AG04450 (cell line): ENCODE data around the gene MATCAP1. TPM values are rescaled to one million over a fixed set of nuclear protein-coding genes. Genes with fewer than 3 reads are reported as not detected.

ENCODE experiments used
- CTCF ChIA-PET: fragments of 300-600, 350-600 bp; formaldehyde crosslinking; extraction: SDS; loops from one replicate; lab custom pipeline; 2022; ENCODE audit warnings: antibody characterized with exemption, inconsistent platforms; lab: Charles Lee
- POLR2A ChIA-PET: fragments of 350-600 bp; formaldehyde crosslinking; extraction: SDS; loops from one replicate; lab custom pipeline; 2021; ENCODE audit warnings: antibody characterized with exemption, inconsistent platforms; lab: Yijun Ruan, JAX
- DNase-seq: peaks from one replicate; pipeline ENCODE4 v3.0.0-alpha.2; 2011; ENCODE audit warnings: low read depth, low spot score
- H3K27ac ChIP-seq: one replicate; pipeline ENCODE4 v1.5.1; 2012; ENCODE audit warnings: low read depth, low read length, control low read depth
- H3K27me3 ChIP-seq: one replicate; pipeline ENCODE4 v1.6.0; 2012; ENCODE audit warnings: low read length; ENCODE audit not compliant: control insufficient read depth, insufficient read depth
- H3K4me3 ChIP-seq: 2 replicates; pipeline ENCODE4 v1.5.1; 2011; ENCODE audit warnings: mild to moderate bottlenecking, low read depth, low read length, control low read depth
- H3K9me3 ChIP-seq: 2 replicates; pipeline ENCODE4 v1.5.1; 2012; ENCODE audit warnings: low read length; ENCODE audit not compliant: control insufficient read depth, insufficient read depth
- CTCF ChIP-seq: IDR thresholded peaks from 2 replicates; pipeline ENCODE4 v1.5.1; 2011; ENCODE audit warnings: low read depth, low read length, control low read depth, inconsistent platforms
- polyA plus RNA-seq: library from polyadenylated mRNA; depleted of rRNA; stranded (reverse); fragments of >200 nt; gene quantifications from 2 replicates; pipeline ENCODE4 v1.2.3, GENCODE V29; 2011

Gene MATCAP1
- polyA plus RNA-seq, 1 experiment: 13.9 TPM

DNA sequence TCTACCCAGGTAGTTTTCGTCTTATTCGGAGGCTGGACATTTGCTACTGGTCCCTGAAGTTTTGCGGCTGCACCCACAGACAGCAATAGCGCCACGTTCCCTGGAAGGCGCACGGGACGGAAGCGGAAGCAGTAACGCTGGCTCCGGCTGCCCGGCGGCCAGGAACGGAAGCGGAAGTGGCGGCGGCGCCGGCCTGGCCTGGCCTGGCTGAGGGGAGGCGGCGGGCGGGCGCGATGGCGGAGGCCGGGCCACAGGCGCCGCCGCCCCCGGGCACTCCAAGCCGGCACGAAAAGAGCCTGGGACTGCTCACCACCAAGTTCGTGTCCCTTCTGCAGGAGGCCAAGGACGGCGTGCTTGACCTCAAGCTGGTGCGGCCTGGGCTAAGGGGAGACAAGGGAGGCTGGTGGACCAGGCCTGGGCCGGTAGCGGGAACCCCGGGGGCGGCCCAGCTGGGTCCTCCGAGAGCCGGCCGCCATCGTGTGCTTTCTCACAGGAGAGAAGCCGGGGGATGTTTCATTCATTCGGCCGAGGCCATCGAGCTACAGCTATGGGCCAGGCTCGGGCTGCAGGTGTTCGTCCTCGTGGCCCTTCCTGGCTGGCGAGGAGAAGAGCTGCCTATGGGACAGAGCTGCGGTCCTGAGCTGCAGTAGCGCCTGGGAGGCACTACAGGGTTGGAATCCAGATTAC lies 8.4 kb upstream of the MATCAP1 start, which contains the start of gene E2F4:
E2F4 (plus strand) TSS at position 161 of the 687 bp plus-strand sequence; CDS start at position 234, 73 bp downstream.
- no peak for TF ChIP-seq CTCF
- Histone ChIP-seq H3K4me3 (peak within 1 kb of the TSS; percentile 98), H3K27me3 (no peaks in the 10 kb centered on the region), H3K27ac (peak within 1 kb of the TSS; percentile 39), H3K9me3 (no peaks in the 10 kb centered on the region; the same call in 1 of the 2 replicates)
- DNase-seq: peak; percentile 76
- ChIA-PET POLR2A (no interaction called here), CTCF (no interaction called here)

- H3K4me3 ChIP-seq: peak overlapping the region; percentile 55
- no peak for TF ChIP-seq CTCF
- H3K27ac ChIP-seq: peak overlapping the region; percentile 21
- ChIA-PET CTCF (no interaction called here), POLR2A (no interaction called here)
- no peak for DNase-seq
- no peaks in the 10 kb centered on the region; the same call in 1 of the 2 replicates for H3K9me3 ChIP-seq
- H3K27me3 ChIP-seq: no peaks in the 10 kb centered on the region
These were observed 7.7 kb upstream of the MATCAP1 start for GRCh38 chr16:67191411-67191994.

DNA sequence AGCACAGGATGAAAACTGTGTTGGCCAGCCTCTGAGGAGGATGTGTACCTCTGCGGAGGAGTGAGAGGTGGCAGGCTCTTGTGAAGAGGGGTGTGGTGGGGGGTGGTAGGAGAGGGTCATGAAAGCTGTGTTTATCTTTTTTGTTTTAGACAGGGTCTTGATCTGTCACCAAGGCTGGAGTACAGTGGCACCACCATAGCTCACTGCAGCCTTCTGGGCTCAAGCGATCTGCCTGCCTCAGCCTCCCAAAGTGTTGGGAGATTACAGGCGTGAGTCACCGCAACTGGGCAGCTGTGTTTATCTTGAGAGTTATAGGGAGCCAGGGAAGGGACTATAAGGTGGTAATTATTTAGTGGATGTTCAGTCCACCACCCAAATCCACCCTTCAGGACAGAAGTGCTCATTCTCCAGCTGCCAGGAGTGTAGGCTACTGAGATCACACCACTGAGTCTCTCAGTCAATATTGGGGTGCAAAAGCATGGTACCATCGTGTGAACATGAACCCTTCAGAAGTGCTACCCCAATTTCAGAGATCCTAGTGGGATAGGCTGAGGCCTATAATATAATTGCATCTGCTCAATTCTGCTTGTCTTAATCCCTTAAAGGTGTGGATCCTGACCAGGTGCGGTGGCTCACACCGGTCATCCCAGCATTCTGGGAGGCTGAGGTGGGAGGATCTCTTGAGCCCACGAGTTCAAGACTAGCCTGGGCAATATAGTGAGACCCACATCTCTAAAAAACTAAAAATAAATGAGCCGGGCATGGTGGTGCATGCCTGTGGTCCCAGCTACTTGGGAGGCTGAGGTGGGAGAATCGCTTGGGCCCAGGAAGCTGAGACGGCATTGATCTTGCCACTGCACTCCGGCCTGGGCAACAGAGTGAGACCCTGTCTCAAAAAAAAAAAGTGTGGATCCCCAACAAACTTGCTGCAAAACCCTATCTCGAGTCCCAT lies 7.0 kb upstream of the MATCAP1 start:
- CTCF ChIA-PET: interaction anchor here (2.2 kb wide), 1 partner anchor 237 kb away, joined by 7 read pairs; no protein-coding TSS in a partner anchor

DNA sequence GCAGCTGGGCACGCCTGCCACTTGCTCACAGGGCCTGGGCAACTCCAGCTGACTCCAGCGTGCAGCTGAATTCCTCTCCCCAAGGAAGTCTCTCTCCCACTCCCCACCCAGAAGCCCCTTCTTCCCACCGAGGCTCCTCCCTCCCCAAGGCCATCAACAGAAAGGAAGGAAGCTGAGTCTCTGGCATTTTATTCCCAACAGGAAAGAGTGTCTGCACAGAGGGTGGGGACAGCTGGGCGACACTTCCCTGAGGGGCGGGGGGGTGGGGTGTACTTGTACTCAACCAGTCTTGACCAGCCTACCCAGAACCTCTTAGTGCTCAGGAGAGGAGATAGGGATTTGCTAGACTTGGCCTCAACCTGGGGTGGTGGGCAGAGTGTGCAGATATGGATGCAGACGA lies 6.3 kb upstream of the MATCAP1 start, which contains the start of gene EXOC3L1:
EXOC3L1 (minus strand) TSS at position 96 of the 400 bp plus-strand sequence. CDS start 460 bp downstream, outside the sequence.
- no peak for TF ChIP-seq CTCF
- ChIA-PET CTCF (interaction anchor here (0.5 to 2.2 kb wide), 2 partner anchors 86 to 236 kb away, joined by 3 to 7 read pairs; no protein-coding TSS in a partner anchor), POLR2A (no interaction called here)
- Histone ChIP-seq H3K27ac (no peak within 1 kb of the TSS), H3K4me3 (no peak within 1 kb of the TSS), H3K27me3 (no peaks in the 10 kb centered on the region), H3K9me3 (no peaks in the 10 kb centered on the region; the same call in 1 of the 2 replicates)
- no peak for DNase-seq

More for the DNA sequence above, 7.0 kb upstream of the MATCAP1 start:
- Histone ChIP-seq H3K9me3 (no peaks in the 10 kb centered on the region; the same call in 1 of the 2 replicates), H3K4me3 (no peak overlapping the region), H3K27me3 (no peaks in the 10 kb centered on the region), H3K27ac (no peak overlapping the region)
- POLR2A ChIA-PET: no interaction called here
- DNase-seq: peak; percentile 33
- TF ChIP-seq CTCF: no peak
